ENCODE results near the gene PLCB1.

PLCB1 gene

GRCh38 chr20:8432435-8433148, 300.5 kb downstream of the PLCB1 start:
- H3K9me3 ChIP-seq (ENCODE audit: low read length): no peaks in the 10 kb centered on the region
- H3K79me2 ChIP-seq (ENCODE audit: insufficient read depth, low read length): no peaks in the 10 kb centered on the region
- TF ChIP-seq CTCF (IDR thresholded peaks at IDR 0.05; ENCODE audit: low read length): no peak
- no peak for TF ChIP-seq EZH2 (IDR thresholded peaks at IDR 0.05; ENCODE audit: borderline replicate concordance, low read length)
- no peak overlapping the region for H2AFZ ChIP-seq (ENCODE audit: low read length)
- no peak overlapping the region for H3K27ac ChIP-seq (ENCODE audit: low read depth, low read length, poor library complexity, severe bottlenecking)
- H3K36me3 ChIP-seq (ENCODE audit: insufficient read depth, low read length): no peaks in the 10 kb centered on the region
- H4K20me1 ChIP-seq (ENCODE audit: insufficient read depth, low read length): no peaks in the 10 kb centered on the region
- no peaks in the 10 kb centered on the region for H3F3A ChIP-seq (ENCODE audit: insufficient read depth, low read length)
- H3K9ac ChIP-seq (ENCODE audit: low read length): no peak overlapping the region
- no peak overlapping the region for H3K4me3 ChIP-seq (ENCODE audit: low read depth, low read length, poor library complexity, severe bottlenecking)
- no peaks in the 10 kb centered on the region for H3K9me2 ChIP-seq (ENCODE audit: low read depth, low read length)
- no peak overlapping the region for H3K4me2 ChIP-seq (ENCODE audit: low read length)
- H3K27me3 ChIP-seq (ENCODE audit: insufficient read depth, low read length): no peaks in the 10 kb centered on the region
- peaks cover 15% of the 10 kb centered on the region for H3K4me1 ChIP-seq (ENCODE audit: insufficient read depth, low read length, severe bottlenecking)

GRCh38 chr20:8433291-8433690, 301.2 kb downstream of the PLCB1 start:
- no peaks in the 10 kb centered on the region for H3K9me2 ChIP-seq (ENCODE audit: low read depth, low read length)
- H4K20me1 ChIP-seq (ENCODE audit: insufficient read depth, low read length): no peaks in the 10 kb centered on the region
- H2AFZ ChIP-seq (ENCODE audit: low read length): no peak overlapping the region
- H3K4me2 ChIP-seq (ENCODE audit: low read length): no peak overlapping the region
- H3K4me1 ChIP-seq (ENCODE audit: insufficient read depth, low read length, severe bottlenecking): peaks cover 9% of the 10 kb centered on the region
- TF ChIP-seq EZH2 (IDR thresholded peaks at IDR 0.05; ENCODE audit: borderline replicate concordance, low read length) (no peak), CTCF (IDR thresholded peaks at IDR 0.05; ENCODE audit: low read length) (no peak)
- H3K27ac ChIP-seq (ENCODE audit: low read depth, low read length, poor library complexity, severe bottlenecking): no peak overlapping the region
- no peaks in the 10 kb centered on the region for H3K79me2 ChIP-seq (ENCODE audit: insufficient read depth, low read length)
- H3K4me3 ChIP-seq (ENCODE audit: low read depth, low read length, poor library complexity, severe bottlenecking): no peak overlapping the region
- no peak overlapping the region for H3K9ac ChIP-seq (ENCODE audit: low read length)
- no peaks in the 10 kb centered on the region for H3K9me3 ChIP-seq (ENCODE audit: low read length)
- H3F3A ChIP-seq (ENCODE audit: insufficient read depth, low read length): no peaks in the 10 kb centered on the region
- no peaks in the 10 kb centered on the region for H3K36me3 ChIP-seq (ENCODE audit: insufficient read depth, low read length)
- H3K27me3 ChIP-seq (ENCODE audit: insufficient read depth, low read length): no peaks in the 10 kb centered on the region

GRCh38 chr20:8434326-8434876, 302.3 kb downstream of the PLCB1 start:
- H2AFZ ChIP-seq (ENCODE audit: low read length): no peak overlapping the region

More at GRCh38 chr20:8434326-8434876, 302.3 kb downstream of the PLCB1 start:
- Histone ChIP-seq H3K4me2 (ENCODE audit: low read length) (no peak overlapping the region), H3K9ac (ENCODE audit: low read length) (no peak overlapping the region), H3K4me1 (ENCODE audit: insufficient read depth, low read length, severe bottlenecking) (peaks cover 6% of the 10 kb centered on the region), H3K9me2 (ENCODE audit: low read depth, low read length) (no peaks in the 10 kb centered on the region), H3K4me3 (ENCODE audit: low read depth, low read length, poor library complexity, severe bottlenecking) (no peak overlapping the region), H3K27ac (ENCODE audit: low read depth, low read length, poor library complexity, severe bottlenecking) (no peak overlapping the region), H3K27me3 (ENCODE audit: insufficient read depth, low read length) (no peaks in the 10 kb centered on the region), H3K9me3 (ENCODE audit: low read length) (no peaks in the 10 kb centered on the region), H3F3A (ENCODE audit: insufficient read depth, low read length) (no peaks in the 10 kb centered on the region), H3K36me3 (ENCODE audit: insufficient read depth, low read length) (no peaks in the 10 kb centered on the region), H4K20me1 (ENCODE audit: insufficient read depth, low read length) (no peaks in the 10 kb centered on the region), H3K79me2 (ENCODE audit: insufficient read depth, low read length) (no peaks in the 10 kb centered on the region)
- TF ChIP-seq EZH2 (IDR thresholded peaks at IDR 0.05; ENCODE audit: borderline replicate concordance, low read length): no peak
- TF ChIP-seq CTCF (IDR thresholded peaks at IDR 0.05; ENCODE audit: low read length): no peak
